Measurements from ENCODE around the gene EXOC2. TPM values are rescaled to one million over a fixed set of nuclear protein-coding genes. Genes with fewer than 3 reads are reported as not detected.
"Not testable (repeated sequence)": the region's sequence is repeated elsewhere in the genome, so short reads cannot be mapped to it uniquely, and the experiment has no call there.

Gene EXOC2
- total RNA-seq, 1 experiment from 2014 or later, result 24.5 TPM

DNA sequence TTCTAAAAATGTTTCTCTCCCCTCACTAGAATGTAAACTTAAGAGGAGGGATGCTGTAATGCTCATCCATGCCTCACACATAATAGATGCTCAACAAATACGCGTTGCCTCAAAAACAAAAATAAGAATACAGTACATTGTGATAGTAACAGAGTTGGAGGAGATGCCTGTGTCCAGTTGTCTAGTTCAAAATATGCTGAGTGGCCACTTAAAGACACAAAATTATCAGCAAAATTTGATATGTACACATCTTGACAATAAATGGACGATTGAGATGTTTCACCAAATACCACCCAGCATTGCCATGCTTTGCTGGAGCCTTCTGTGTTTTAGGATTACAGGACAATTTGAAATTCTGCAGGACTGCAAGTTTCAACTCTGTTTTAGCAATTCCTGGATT lies 7.6 kb upstream of the EXOC2 start (continued):
- TF ChIP-seq, protein P1, sequence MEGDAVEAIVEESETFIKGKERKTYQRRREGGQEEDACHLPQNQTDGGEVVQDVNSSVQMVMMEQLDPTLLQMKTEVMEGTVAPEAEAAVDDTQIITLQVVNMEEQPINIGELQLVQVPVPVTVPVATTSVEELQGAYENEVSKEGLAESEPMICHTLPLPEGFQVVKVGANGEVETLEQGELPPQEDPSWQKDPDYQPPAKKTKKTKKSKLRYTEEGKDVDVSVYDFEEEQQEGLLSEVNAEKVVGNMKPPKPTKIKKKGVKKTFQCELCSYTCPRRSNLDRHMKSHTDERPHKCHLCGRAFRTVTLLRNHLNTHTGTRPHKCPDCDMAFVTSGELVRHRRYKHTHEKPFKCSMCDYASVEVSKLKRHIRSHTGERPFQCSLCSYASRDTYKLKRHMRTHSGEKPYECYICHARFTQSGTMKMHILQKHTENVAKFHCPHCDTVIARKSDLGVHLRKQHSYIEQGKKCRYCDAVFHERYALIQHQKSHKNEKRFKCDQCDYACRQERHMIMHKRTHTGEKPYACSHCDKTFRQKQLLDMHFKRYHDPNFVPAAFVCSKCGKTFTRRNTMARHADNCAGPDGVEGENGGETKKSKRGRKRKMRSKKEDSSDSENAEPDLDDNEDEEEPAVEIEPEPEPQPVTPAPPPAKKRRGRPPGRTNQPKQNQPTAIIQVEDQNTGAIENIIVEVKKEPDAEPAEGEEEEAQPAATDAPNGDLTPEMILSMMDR (IDR thresholded peaks at IDR 0.05 in 2 of 3, conservative IDR thresholded peaks at IDR 0.05 in 1 of 3; ENCODE audit: borderline replicate concordance in 1 of 3, insufficient read depth in 1 of 3, low read depth in 2 of 3, low read length in 2 of 3), result no peak
- TF ChIP-seq SP1 (IDR thresholded peaks at IDR 0.05; ENCODE audit: low read depth), result no peak
- TF ChIP-seq RAD21 (IDR thresholded peaks at IDR 0.05; ENCODE audit: low read depth), result no peak

DNA sequence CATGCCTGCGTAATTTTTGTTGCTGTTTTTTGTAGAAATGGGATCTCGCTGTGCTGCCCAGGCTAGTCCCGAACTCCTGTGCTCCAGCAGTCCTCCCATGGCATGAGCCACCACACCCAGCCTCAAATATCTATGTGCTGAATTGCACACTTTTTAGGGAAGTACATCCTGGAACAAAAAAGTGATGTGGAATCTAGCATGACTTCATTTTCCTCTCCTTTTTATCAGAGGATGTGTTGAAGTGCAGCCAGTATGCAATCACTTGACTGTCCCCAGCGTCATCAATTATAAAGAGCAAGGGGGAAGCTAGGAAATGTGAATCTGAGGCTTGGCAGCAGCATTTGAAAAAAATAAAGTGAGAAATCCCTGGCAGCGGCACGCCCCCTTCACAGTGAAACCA lies 6.4 kb upstream of the EXOC2 start:
- H3K9me3 ChIP-seq (ENCODE audit: control insufficient read depth in 1 of 2, insufficient read depth in 1 of 2, low read depth in 1 of 2, low read length in 2 of 2), result no peaks in the 10 kb centered on the region
- RAD21 ChIA-PET (ENCODE audit: low non-redundant PET in 1 of 2, low total read pairs in 2 of 2, uncharacterized antibody in 2 of 2, unreplicated experiment in 2 of 2), result no interaction called here
- no peak for DNase-seq (ENCODE audit: low read depth, low spot score)
- H3K9me2 ChIP-seq (ENCODE audit: insufficient read depth), result no peaks in the 10 kb centered on the region
- TF ChIP-seq EGR1 (IDR thresholded peaks at IDR 0.05; ENCODE audit: low read depth), result no peak
- no peak for TF ChIP-seq FOSL1 (IDR thresholded peaks at IDR 0.05; ENCODE audit: low read depth)
- no peak for TF ChIP-seq SP1 (IDR thresholded peaks at IDR 0.05; ENCODE audit: low read depth)
- TF ChIP-seq JUND (IDR thresholded peaks at IDR 0.05), result no peak
- no peak for TF ChIP-seq TCF7L2 (IDR thresholded peaks at IDR 0.05; ENCODE audit: borderline replicate concordance, extremely low read depth, insufficient read depth, insufficient read length)
- no peak for TF ChIP-seq ZNF274 (IDR thresholded peaks at IDR 0.05; ENCODE audit: low read depth, low read length)
- no peak for TF ChIP-seq YY1 (IDR thresholded peaks at IDR 0.05; ENCODE audit: extremely low read depth, insufficient replicate concordance, low read depth, low read length)
- TF ChIP-seq, protein P2, sequence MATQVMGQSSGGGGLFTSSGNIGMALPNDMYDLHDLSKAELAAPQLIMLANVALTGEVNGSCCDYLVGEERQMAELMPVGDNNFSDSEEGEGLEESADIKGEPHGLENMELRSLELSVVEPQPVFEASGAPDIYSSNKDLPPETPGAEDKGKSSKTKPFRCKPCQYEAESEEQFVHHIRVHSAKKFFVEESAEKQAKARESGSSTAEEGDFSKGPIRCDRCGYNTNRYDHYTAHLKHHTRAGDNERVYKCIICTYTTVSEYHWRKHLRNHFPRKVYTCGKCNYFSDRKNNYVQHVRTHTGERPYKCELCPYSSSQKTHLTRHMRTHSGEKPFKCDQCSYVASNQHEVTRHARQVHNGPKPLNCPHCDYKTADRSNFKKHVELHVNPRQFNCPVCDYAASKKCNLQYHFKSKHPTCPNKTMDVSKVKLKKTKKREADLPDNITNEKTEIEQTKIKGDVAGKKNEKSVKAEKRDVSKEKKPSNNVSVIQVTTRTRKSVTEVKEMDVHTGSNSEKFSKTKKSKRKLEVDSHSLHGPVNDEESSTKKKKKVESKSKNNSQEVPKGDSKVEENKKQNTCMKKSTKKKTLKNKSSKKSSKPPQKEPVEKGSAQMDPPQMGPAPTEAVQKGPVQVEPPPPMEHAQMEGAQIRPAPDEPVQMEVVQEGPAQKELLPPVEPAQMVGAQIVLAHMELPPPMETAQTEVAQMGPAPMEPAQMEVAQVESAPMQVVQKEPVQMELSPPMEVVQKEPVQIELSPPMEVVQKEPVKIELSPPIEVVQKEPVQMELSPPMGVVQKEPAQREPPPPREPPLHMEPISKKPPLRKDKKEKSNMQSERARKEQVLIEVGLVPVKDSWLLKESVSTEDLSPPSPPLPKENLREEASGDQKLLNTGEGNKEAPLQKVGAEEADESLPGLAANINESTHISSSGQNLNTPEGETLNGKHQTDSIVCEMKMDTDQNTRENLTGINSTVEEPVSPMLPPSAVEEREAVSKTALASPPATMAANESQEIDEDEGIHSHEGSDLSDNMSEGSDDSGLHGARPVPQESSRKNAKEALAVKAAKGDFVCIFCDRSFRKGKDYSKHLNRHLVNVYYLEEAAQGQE (IDR thresholded peaks at IDR 0.05; ENCODE audit: low read depth), result no peak
- no peak for TF ChIP-seq CBX3 (IDR thresholded peaks at IDR 0.05; ENCODE audit: low read depth)
- no peak for TF ChIP-seq POLR2A (IDR thresholded peaks at IDR 0.05; ENCODE audit: borderline replicate concordance, extremely low read depth, insufficient read depth, insufficient read length)
- TF ChIP-seq SIN3A (IDR thresholded peaks at IDR 0.05; ENCODE audit: low read depth), result no peak
- no peak for TF ChIP-seq ELF1 (IDR thresholded peaks at IDR 0.05; ENCODE audit: borderline replicate concordance, low read depth)
- no peaks in the 10 kb centered on the region for H4K20me1 ChIP-seq (ENCODE audit: insufficient read depth)
- no peaks in the 10 kb centered on the region for H3K4me1 ChIP-seq (ENCODE audit: control insufficient read depth in 1 of 2, insufficient read depth in 2 of 2, low read length in 2 of 2)
- no peaks in the 10 kb centered on the region for H3K36me3 ChIP-seq (ENCODE audit: control insufficient read depth in 1 of 2, insufficient read depth in 2 of 2, low read length in 2 of 2)
- H3K79me2 ChIP-seq (ENCODE audit: insufficient read depth, low read length), result no peaks in the 10 kb centered on the region
- no TSS peak for BruUV-seq (replicated peaks)
- CTCF ChIA-PET, result interaction anchor here (1.1 kb wide), 1 partner anchor 23 kb away, joined by 3 read pairs; no protein-coding TSS in a partner anchor
- H2AFZ ChIP-seq (ENCODE audit: low read depth, low read length, poor library complexity, severe bottlenecking), result no peak overlapping the region
- H3K27ac ChIP-seq (ENCODE audit: low read depth, low read length), result no peak overlapping the region
- intact Hi-C loops (cut with micrococcal nuclease), result no loop called here
- H3K27me3 ChIP-seq (ENCODE audit: insufficient read depth, low read length), result peaks cover 17% of the 10 kb centered on the region
- H3K4me2 ChIP-seq (ENCODE audit: low read length), result no peak overlapping the region
- H3K9ac ChIP-seq (ENCODE audit: low read length), result no peak overlapping the region
- no peak for ATAC-seq
- POLR2A ChIA-PET, result no interaction called here
- no peak overlapping the region for H3K4me3 ChIP-seq (replicated peaks in 1 of 2; ENCODE audit: low read depth in 1 of 2, low read length in 2 of 2)

DNA sequence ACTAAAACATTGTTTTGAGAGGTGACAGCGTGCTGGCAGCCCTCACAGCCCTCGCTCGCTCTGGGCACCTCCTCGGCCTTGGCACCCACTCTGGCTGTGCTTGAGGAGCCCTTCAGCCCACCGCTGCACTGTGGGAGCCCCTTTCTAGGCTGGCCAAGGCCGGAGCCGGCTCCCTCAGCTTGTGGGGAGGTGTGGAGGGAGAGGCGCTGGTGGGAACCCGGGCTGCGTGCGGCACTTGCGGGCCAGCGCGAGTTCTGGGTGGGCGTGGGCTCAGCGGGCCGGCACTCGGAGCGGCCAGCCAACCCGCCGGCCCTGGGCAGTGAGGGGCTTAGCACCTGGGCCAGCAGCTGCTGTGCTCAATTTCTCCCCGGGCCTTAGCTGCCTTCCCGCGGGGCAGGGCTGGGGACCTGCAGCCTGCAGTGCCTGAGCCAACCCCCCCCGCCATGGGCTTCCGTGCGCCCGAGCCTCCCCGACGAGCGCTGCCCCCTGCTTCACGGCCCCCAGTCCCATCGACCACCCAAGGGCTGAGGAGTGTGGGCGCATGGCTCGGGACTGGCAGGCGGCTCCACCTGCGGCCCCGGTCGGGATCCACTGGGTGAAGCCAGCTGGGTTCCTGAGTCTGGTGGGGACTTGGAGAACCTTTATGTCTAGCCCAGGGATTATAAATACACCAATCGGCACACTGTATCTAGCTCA lies 1.6 kb upstream of the EXOC2 start:
- H4K20me1 ChIP-seq (ENCODE audit: insufficient read depth); RAD21 ChIA-PET (ENCODE audit: low non-redundant PET in 1 of 2, low total read pairs in 2 of 2, uncharacterized antibody in 2 of 2, unreplicated experiment in 2 of 2); POLR2A ChIA-PET; CTCF ChIA-PET; DNase-seq (ENCODE audit: low read depth, low spot score); H2AFZ ChIP-seq (ENCODE audit: low read depth, low read length, poor library complexity, severe bottlenecking); intact Hi-C loops (cut with micrococcal nuclease); H3K4me2 ChIP-seq (ENCODE audit: low read length); H3K9me3 ChIP-seq (ENCODE audit: control insufficient read depth in 1 of 2, insufficient read depth in 1 of 2, low read depth in 1 of 2, low read length in 2 of 2); ATAC-seq; H3K9me2 ChIP-seq (ENCODE audit: insufficient read depth); H3K36me3 ChIP-seq (ENCODE audit: control insufficient read depth in 1 of 2, insufficient read depth in 2 of 2, low read length in 2 of 2); H3K27ac ChIP-seq (ENCODE audit: low read depth, low read length); H3K9ac ChIP-seq (ENCODE audit: low read length); H3K27me3 ChIP-seq (ENCODE audit: insufficient read depth, low read length); BruUV-seq (replicated peaks); H3K4me3 ChIP-seq (replicated peaks in 1 of 2; ENCODE audit: low read depth in 1 of 2, low read length in 2 of 2): not testable (repeated sequence)
- Histone ChIP-seq H3K79me2 (ENCODE audit: insufficient read depth, low read length) (peaks cover 29% of the 10 kb centered on the region), H3K4me1 (ENCODE audit: control insufficient read depth in 1 of 2, insufficient read depth in 2 of 2, low read length in 2 of 2) (peaks cover 6 to 15% of the 10 kb centered on the region in 2 experiments; a peak in 3 of 4 replicates)

Measured in HCT116 (cell line).